GM12874 (cell line): ENCODE measurements around the gene FSD1.

Experiments
- TF ChIP-seq, protein P1 (sequence below): IDR thresholded peaks from 2 replicates; pipeline ENCODE4 v1.5.1; 2011; ENCODE audit warnings: low read depth, mild to moderate bottlenecking, control low read depth, low read length, moderate library complexity; ENCODE audit not compliant: insufficient read depth

FSD1 gene

DNA sequence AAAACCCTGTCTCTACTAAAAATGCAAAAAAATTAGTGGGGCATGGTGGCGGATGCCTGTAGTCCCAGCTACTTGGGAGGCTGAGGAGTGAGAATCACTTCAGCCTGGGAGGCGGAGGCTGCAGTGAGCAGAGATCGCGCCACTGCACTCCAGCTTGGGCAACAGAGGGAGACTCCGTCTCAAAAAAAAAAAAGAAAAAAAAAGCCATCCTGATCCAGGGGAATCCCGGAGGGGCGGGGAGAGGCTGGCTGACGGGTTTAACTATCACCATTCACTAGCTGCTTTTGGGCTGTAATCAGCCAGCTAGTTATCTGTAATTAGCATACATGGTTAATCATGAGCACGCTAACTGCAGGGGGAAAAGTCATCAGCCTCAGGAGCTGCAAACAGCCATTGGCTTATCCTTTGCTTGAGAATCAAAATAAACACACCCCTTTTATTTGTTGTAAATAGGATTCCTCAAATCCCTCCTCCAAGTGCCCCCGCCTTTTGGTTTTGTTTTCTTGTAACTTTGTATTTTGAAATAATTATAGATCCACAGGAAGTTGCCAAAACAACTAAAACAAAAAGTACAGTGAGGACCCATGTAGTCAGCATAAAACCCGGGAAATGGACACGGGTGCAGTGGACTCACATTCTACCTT is 9.6 kb downstream of the FSD1 start:
- TF ChIP-seq, protein P1, sequence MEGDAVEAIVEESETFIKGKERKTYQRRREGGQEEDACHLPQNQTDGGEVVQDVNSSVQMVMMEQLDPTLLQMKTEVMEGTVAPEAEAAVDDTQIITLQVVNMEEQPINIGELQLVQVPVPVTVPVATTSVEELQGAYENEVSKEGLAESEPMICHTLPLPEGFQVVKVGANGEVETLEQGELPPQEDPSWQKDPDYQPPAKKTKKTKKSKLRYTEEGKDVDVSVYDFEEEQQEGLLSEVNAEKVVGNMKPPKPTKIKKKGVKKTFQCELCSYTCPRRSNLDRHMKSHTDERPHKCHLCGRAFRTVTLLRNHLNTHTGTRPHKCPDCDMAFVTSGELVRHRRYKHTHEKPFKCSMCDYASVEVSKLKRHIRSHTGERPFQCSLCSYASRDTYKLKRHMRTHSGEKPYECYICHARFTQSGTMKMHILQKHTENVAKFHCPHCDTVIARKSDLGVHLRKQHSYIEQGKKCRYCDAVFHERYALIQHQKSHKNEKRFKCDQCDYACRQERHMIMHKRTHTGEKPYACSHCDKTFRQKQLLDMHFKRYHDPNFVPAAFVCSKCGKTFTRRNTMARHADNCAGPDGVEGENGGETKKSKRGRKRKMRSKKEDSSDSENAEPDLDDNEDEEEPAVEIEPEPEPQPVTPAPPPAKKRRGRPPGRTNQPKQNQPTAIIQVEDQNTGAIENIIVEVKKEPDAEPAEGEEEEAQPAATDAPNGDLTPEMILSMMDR, result no peak

DNA sequence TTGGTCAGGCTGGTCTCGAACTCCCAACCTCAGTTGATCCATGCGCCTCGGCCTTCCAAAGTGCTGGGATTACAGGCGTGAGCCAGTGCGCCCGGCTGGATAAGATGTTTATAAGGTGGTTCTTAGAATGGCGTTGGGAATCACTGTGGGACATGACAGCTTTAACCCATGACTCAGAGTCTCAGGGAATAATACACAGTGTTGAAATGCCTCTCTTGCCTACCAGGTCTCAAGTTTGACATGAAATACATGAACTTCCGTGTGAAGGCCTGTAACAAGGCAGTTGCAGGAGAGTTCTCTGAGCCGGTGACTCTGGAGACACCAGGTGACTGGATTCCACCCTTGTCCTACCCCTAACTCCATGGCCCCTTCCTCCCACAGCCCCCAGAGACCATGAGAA is 12.6 kb downstream of the FSD1 start:
- TF ChIP-seq, protein P1, result no peak

DNA sequence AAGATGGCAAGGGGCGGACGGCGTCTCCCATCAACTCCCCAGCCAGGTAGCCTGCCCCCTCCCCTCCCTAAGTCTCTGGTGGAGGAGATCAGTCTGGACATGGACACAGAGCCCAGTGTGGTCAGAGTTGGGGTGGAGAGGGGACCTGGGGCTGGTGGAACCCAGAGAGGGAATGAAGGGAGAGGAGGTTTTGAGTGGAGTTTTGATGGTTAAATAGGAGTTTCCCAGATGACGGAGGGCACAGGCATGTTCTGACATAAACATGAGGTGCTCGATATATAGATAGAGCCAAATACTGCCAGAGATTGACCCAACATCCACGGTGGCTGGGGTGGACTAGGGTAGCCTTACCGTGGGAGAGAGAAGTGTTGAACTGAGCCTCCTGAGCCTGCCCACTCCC is 14.1 kb downstream of the FSD1 start:
- TF ChIP-seq, protein P1, result no peak

DNA sequence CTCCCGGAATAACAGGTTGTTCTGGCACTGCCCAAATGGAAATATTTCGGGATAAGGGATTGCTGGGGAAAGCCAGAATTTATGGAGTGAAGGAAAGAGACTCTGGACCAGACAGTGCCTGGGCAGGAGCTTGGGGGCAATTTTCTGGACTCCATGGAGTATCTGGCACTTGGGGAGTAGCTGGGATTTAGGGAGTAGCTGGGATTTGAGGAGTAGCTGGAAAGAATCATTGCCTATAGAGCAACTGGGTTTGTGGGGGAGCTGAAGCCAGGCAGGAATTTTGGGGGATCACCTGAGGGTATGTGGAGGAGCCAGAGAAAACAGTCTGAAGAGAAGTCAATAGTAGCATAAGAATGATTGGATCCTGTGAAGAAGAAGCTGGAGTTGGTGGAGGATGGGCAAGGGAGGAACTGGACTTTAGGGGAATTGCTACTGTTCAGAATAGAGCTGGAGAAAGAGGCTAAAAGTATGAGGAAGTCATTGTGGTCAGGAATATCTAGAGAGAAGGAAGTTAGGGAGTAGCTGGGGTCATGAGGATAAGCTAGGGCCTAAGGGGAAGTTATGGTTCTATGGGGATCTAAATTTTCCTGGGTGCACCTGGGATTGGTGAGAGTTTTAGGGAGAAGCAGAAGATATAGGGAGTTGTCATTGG is 14.8 kb downstream of the FSD1 start:
- TF ChIP-seq, protein P1, result no peak

DNA sequence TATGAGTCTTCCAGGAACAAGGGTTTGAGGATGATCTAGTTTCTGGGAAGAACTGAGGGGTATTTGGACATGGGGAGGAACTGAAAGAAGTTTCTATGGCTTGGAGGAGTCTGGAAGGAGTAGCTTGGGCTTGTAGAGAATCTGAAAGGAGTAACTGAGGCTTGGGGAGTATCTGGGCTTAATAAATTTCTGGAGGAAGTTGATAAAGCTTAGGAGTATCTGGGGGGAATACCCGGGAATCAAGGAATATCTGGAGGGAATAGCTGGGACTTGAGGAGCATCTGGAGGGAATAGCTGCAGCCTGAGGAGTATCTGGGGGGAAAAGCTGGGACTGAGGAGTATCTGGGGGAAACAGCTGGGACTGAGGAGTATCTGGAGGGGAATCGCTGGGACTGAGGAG is 16.0 kb downstream of the FSD1 start:
- TF ChIP-seq, protein P1, result no peak

DNA sequence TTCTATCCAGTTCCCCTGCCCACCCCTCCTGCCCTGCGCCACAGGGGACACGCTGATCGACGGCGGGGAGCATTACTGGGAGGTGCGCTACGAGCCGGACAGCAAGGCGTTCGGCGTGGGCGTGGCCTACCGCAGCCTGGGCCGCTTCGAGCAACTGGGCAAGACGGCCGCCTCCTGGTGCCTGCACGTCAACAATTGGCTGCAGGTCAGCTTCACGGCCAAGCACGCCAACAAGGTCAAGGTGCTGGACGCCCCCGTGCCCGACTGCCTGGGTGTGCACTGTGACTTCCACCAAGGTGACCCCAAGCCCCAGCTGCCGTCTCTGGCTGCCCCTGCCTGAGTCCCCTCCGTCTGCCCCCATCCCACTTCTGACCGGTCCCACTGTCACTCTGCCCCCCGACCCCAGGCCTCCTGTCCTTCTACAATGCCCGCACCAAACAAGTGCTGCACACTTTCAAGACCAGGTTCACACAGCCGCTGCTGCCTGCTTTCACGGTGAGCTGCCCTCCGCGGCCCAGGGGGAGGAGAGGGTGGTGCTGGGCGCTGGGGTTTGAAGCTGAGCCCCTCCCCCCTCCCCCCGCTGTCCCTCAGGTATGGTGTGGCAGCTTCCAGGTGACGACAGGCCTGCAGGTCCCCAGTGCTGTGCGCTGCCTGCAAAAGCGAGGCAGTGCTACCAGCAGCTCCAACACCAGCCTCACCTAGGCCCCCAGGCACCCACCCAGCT is 18.7 kb downstream of the FSD1 start:
- TF ChIP-seq, protein P1, result no peak

DNA sequence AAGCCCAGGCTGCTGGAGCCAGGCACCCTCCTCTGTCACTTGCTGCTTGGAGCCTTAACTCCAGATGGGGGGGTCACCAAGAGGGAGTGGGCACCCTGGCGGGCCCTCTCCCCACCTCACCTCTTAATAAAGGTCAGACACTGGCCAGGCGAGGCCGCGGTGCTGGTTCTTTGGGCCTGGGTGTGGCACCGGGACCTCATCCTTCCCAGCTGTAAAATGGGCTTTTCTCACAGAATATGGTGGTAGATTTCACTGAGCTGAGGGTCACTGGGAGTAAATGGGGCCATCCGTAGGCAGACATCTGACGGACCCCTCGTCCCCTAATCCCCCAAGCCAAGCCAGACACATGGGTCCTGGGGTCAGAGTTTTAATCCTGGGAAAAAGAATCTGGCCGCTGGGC is 19.3 kb downstream of the FSD1 start:
- TF ChIP-seq, protein P1, result no peak
